Measurements from ENCODE around the gene ZNF784.
"Not testable (repeated sequence)": the region's sequence is repeated elsewhere in the genome, so short reads cannot be mapped to it uniquely, and the experiment has no call there.

Gene ZNF784

GRCh38 chr19:55582284-55582683, 42.1 kb downstream of the ZNF784 start:
- DNase-seq: not testable (repeated sequence)

GRCh38 chr19:55581823-55582223, 42.5 kb downstream of the ZNF784 start:
- DNase-seq: no peak

GRCh38 chr19:55581145-55581822, 43.1 kb downstream of the ZNF784 start:
- DNase-seq: no peak

- peak; percentile 92 for DNase-seq
These were observed 43.7 kb downstream of the ZNF784 start, which contains the start of gene ZNF579 for GRCh38 chr19:55580628-55581144. TSS of gene ZNF579 (minus strand) at chr19:55580848. CDS start at chr19:55579639, 1,209 bp downstream.

- peak; percentile 50 for DNase-seq
These were observed 44.4 kb downstream of the ZNF784 start for GRCh38 chr19:55579766-55580621.

GRCh38 chr19:55578761-55579747, 45.3 kb downstream of the ZNF784 start:
- DNase-seq: no peak

- no peak for DNase-seq
These were observed 46.2 kb downstream of the ZNF784 start for GRCh38 chr19:55578031-55578760.

GRCh38 chr19:55576746-55577145, 47.6 kb downstream of the ZNF784 start:
- no peak for DNase-seq

GRCh38 chr19:55573929-55574328, 50.4 kb downstream of the ZNF784 start:
- not testable (repeated sequence) for DNase-seq
